GM12878 (cell line): ENCODE results near the gene HMHB1. TPM values are rescaled to one million over a fixed set of nuclear protein-coding genes. Genes with fewer than 3 reads are reported as not detected.
A peak's percentile ranks its signal among the peaks of the same experiment; 100 is the strongest.

Source experiments
- ATAC-seq: fragments of 200-7000 bp; cut with Tn5 transposase; 3 replicates; pipeline ENCODE4 v1.9.1; 2020; ENCODE audit warnings: mild to moderate bottlenecking, moderate library complexity
- BruUV-seq: library from RNA; stranded (reverse); fragments of 400-500 nt; replicated peaks from 2 replicates; lab custom pipeline; 2021; lab: Mats Ljungman, UMichigan
- CTCF ChIA-PET: fragments of 300-600 bp; sonication (Branson Sonifier 250); formaldehyde crosslinking; extraction: SDS; loops from one replicate; lab custom pipeline; 2021; ENCODE audit warnings: inconsistent platforms; lab: Yijun Ruan, JAX
- POLR2A ChIA-PET: fragments of 350-600 bp; formaldehyde crosslinking; extraction: SDS; loops from one replicate; lab custom pipeline; 2021; ENCODE audit warnings: inconsistent platforms; lab: Charles Lee
- RAD21 ChIA-PET: fragments of 300-600 bp; sonication (Branson Sonifier 250); formaldehyde crosslinking; loops from one replicate; lab custom pipeline; 2023; ENCODE audit warnings: antibody characterized with exemption; ENCODE audit not compliant: unreplicated experiment; lab: Charles Lee
- SMC1A ChIA-PET: fragments of 300-600 bp; sonication (Branson Sonifier 250); formaldehyde crosslinking; loops from one replicate; lab custom pipeline; 2023; ENCODE audit not compliant: unreplicated experiment, uncharacterized antibody; lab: Charles Lee
- DNase-seq: peaks from one replicate; pipeline ENCODE4 v3.0.0-alpha.2; 2011; ENCODE audit warnings: low read depth, low spot score
- FAIRE-seq: peaks from 3 replicates; lab custom pipeline; 2011; peaks lifted over from hg19 to GRCh38; lab: Jason Lieb, UNC
- H2AFZ ChIP-seq: 2 replicates; pipeline ENCODE4 v1.6.0; 2011; ENCODE audit warnings: low read depth, low read length, control low read depth; ENCODE audit not compliant: control insufficient read depth
- H3K27ac ChIP-seq: 2 replicates; pipeline ENCODE4 v1.5.1; 2011; ENCODE audit warnings: control low read depth; ENCODE audit not compliant: control insufficient read depth, insufficient read depth
- H3K27me3 ChIP-seq, 2 experiments: replicated peaks in 1 of 2; 2 replicates each; pipeline versions ENCODE4 v1.6.0 to v1.6.1; 2011; ENCODE audit warnings: low read length in 1 of 2; ENCODE audit not compliant: control insufficient read depth in 2 of 2, insufficient read depth in 2 of 2
- H3K36me3 ChIP-seq, 2 experiments: 2 replicates each; pipeline ENCODE4 v1.5.1; 2011; ENCODE audit warnings: low read length in 1 of 2; ENCODE audit not compliant: control insufficient read depth in 2 of 2, insufficient read depth in 2 of 2
- H3K4me1 ChIP-seq: 2 replicates; pipeline ENCODE4 v1.6.1; 2011; ENCODE audit warnings: mild to moderate bottlenecking, low read length, moderate library complexity, mixed read lengths; ENCODE audit not compliant: control insufficient read depth, insufficient read depth
- H3K4me2 ChIP-seq: 2 replicates; pipeline ENCODE4 v1.6.0; 2011; ENCODE audit warnings: control low read depth; ENCODE audit not compliant: control insufficient read depth, insufficient read depth
- H3K4me3 ChIP-seq: fragments of 200-600 bp; sonication (generic); 2 replicates; pipeline ENCODE4 v1.5.1; 2016
- H3K79me2 ChIP-seq: 2 replicates; pipeline ENCODE4 v1.6.0; 2011; ENCODE audit warnings: low read length; ENCODE audit not compliant: control insufficient read depth, insufficient read depth
- H3K9ac ChIP-seq: 2 replicates; pipeline ENCODE4 v1.8.0; 2011; ENCODE audit warnings: low read length, control low read depth, mixed read lengths; ENCODE audit not compliant: control insufficient read depth, insufficient read depth
- H3K9me3 ChIP-seq: replicated peaks from 3 replicates; pipeline ENCODE4 v1.5.1; 2011; ENCODE audit warnings: mild to moderate bottlenecking, low read length; ENCODE audit not compliant: control insufficient read depth, insufficient read depth
- H4K20me1 ChIP-seq: 2 replicates; pipeline ENCODE4 v1.6.0; 2011; ENCODE audit not compliant: control insufficient read depth, insufficient read depth
- ATF7 ChIP-seq: fragments of 450-650 bp; IDR thresholded peaks from 2 replicates; pipeline ENCODE4 v1.6.1; 2016; ENCODE audit warnings: low read depth, mild to moderate bottlenecking
- BACH1 ChIP-seq: fragments of 450-650 bp; IDR thresholded peaks from 2 replicates; pipeline ENCODE4 v1.6.1; 2017; ENCODE audit warnings: mild to moderate bottlenecking, borderline replicate concordance
- BCL11A ChIP-seq: IDR thresholded peaks from 2 replicates; pipeline ENCODE4 v1.6.1; 2011; ENCODE audit warnings: low read depth, low read length
- CBX5 ChIP-seq: sonication (generic); IDR thresholded peaks from 2 replicates; pipeline ENCODE4 v1.6.1; 2016; ENCODE audit warnings: low read depth, moderate library complexity, mild to moderate bottlenecking, inconsistent platforms
- CHD2 ChIP-seq: IDR thresholded peaks from 2 replicates; pipeline ENCODE4 v1.6.1; 2011; ENCODE audit warnings: low read depth, low read length, improper control_type of control experiment, borderline replicate concordance
- CREB1 ChIP-seq: IDR thresholded peaks from 2 replicates; pipeline ENCODE4 v1.6.1; 2012; ENCODE audit warnings: low read depth, mild to moderate bottlenecking, inconsistent platforms
- ETV6 ChIP-seq, 2 experiments: fragments of 450-650 bp in 1 of 2; IDR thresholded peaks in 1 of 2; conservative IDR thresholded peaks in 1 of 2; 2 replicates each; pipeline ENCODE4 v1.6.1; 2014; ENCODE audit warnings: antibody characterized with exemption in 1 of 2, borderline replicate concordance in 1 of 2, low read depth in 1 of 2, mild to moderate bottlenecking in 1 of 2, moderate library complexity in 1 of 2
- GABPA ChIP-seq: IDR thresholded peaks from 2 replicates; pipeline ENCODE4 v1.6.1; 2014; ENCODE audit warnings: antibody characterized with exemption, low read depth, mild to moderate bottlenecking, inconsistent platforms
- IKZF1 ChIP-seq: fragments of 450-650 bp; conservative IDR thresholded peaks from 2 replicates; pipeline ENCODE4 v1.6.1; 2017; ENCODE audit warnings: antibody characterized with exemption, mild to moderate bottlenecking
- IRF4 ChIP-seq: IDR thresholded peaks from 2 replicates; pipeline ENCODE4 v1.6.1; 2011; ENCODE audit warnings: low read depth, low read length
- MEF2A ChIP-seq: IDR thresholded peaks from 2 replicates; pipeline ENCODE4 v1.6.1; 2011; ENCODE audit warnings: low read depth, mild to moderate bottlenecking, low read length, moderate library complexity; ENCODE audit not compliant: insufficient read depth
- MEF2B ChIP-seq: fragments of 450-650 bp; IDR thresholded peaks from 2 replicates; pipeline ENCODE4 v1.6.1; 2018; ENCODE audit warnings: mild to moderate bottlenecking, moderate library complexity; ENCODE audit not compliant: partially characterized antibody, poor library complexity, severe bottlenecking
- MTA3 ChIP-seq: IDR thresholded peaks from 2 replicates; pipeline ENCODE4 v1.6.1; 2012; ENCODE audit warnings: low read length, inconsistent platforms, borderline replicate concordance
- MXI1 ChIP-seq: fragments of 150-350 bp; IDR thresholded peaks from 2 replicates; pipeline ENCODE4 v1.6.1; 2011; ENCODE audit warnings: low read depth, mild to moderate bottlenecking, inconsistent platforms, low read length, improper control_type of control experiment
- MYC ChIP-seq: IDR thresholded peaks from 2 replicates; pipeline ENCODE4 v1.6.1; 2011; ENCODE audit warnings: mild to moderate bottlenecking, low read length, moderate library complexity, inconsistent platforms; ENCODE audit not compliant: insufficient read depth, insufficient replicate concordance, insufficient read length, severe bottlenecking
- NFIC ChIP-seq: IDR thresholded peaks from 2 replicates; pipeline ENCODE4 v1.6.1; 2012; ENCODE audit warnings: low read depth, mild to moderate bottlenecking, inconsistent platforms, low read length, moderate library complexity
- POLR2A ChIP-seq: IDR thresholded peaks from 2 replicates; pipeline ENCODE4 v1.6.1; 2011; ENCODE audit warnings: low read depth, mild to moderate bottlenecking, low read length
- RBBP5 ChIP-seq: fragments of 200-600 bp; sonication (generic); conservative IDR thresholded peaks from 2 replicates; pipeline ENCODE4 v1.6.1; 2016
- SIX5 ChIP-seq: IDR thresholded peaks from 2 replicates; pipeline ENCODE4 v1.6.1; 2011; ENCODE audit warnings: mild to moderate bottlenecking, low read depth, low read length, moderate library complexity; ENCODE audit not compliant: severe bottlenecking
- SMARCA5 ChIP-seq: fragments of 450-650 bp; IDR thresholded peaks from 2 replicates; pipeline ENCODE4 v1.6.1; 2017; ENCODE audit warnings: mild to moderate bottlenecking
- ZBED1 ChIP-seq: IDR thresholded peaks from 2 replicates; pipeline ENCODE4 v1.6.1; 2016; ENCODE audit warnings: borderline replicate concordance
- ZNF24 ChIP-seq: fragments of 450-650 bp; IDR thresholded peaks from 2 replicates; pipeline ENCODE4 v1.6.1; 2017; ENCODE audit warnings: antibody characterized with exemption, mild to moderate bottlenecking
- WGBS: methylation state at CpG from one replicate; pipeline ENCODE4 v1.1.6; 2016; ENCODE audit warnings: low lambda C conversion rate; ENCODE audit not compliant: insufficient replicate concordance, insufficient coverage; ENCODE audit errors: missing lambda C conversion rate; 5-methylcytosine and 5-hydroxymethylcytosine counted together
- in situ Hi-C: fragments of 300-500 bp; cut with MboI; formaldehyde crosslinking; loops from 9 replicates; pipeline ENCODE4 v1.14.3; 2018; ENCODE audit warnings: mixed read lengths
- intact Hi-C: fragments of 100-400 bp; cut with micrococcal nuclease; formaldehyde crosslinking; loops from one replicate; pipeline ENCODE4 v1.14.2; 2022; ENCODE audit not compliant: unreplicated experiment
- polyA plus RNA-seq, 11 experiments: library from polyadenylated mRNA; depleted of rRNA in 4 of 11; unstranded in 6 of 11; stranded (reverse) in 5 of 11; fragments of >200 nt; fragmentation: Nextera tagmentation in 4 of 11; fragmentation: Illumina TruSeq in 1 of 11; extraction: Ambion mirVana in 4 of 11; extraction: Trizol in 1 of 11; gene quantifications; 1 replicate in 1 of 11; 2 replicates in 10 of 11; pipeline versions ENCODE4 v1.2.1 to v1.2.3, GENCODE V29; 2011 to 2016; ENCODE audit warnings: inconsistent platforms in 2 of 11, missing spikeins in 2 of 11, low read depth in 1 of 11
- total RNA-seq, 4 experiments: library from RNA; depleted of rRNA in 3 of 4; stranded (reverse); fragments of >200 nt in 3 of 4; fragmentation: Illumina TruSeq in 1 of 4; extraction: Trizol in 1 of 4; gene quantifications; 2 replicates each; pipeline versions ENCODE4 v1.2.1 to v1.2.3, GENCODE V29; 2013 to 2021
- TF ChIP-seq, protein P1 (sequence below): fragments of 450-650 bp; IDR thresholded peaks from 2 replicates; pipeline ENCODE4 v1.6.1; 2017; ENCODE audit warnings: low read depth, mild to moderate bottlenecking, moderate library complexity
- TF ChIP-seq, protein P2 (sequence below): IDR thresholded peaks from 2 replicates; pipeline ENCODE4 v1.6.1; 2012; ENCODE audit warnings: low read depth, low read length, improper control_type of control experiment

Gene HMHB1
- total and polyA plus RNA-seq, 10 of the 15 experiments (the other 5 are each of a cell fraction or from before 2014, with no cell fraction given), result 0.45 to 20.3 (median 4.6) TPM

DNA sequence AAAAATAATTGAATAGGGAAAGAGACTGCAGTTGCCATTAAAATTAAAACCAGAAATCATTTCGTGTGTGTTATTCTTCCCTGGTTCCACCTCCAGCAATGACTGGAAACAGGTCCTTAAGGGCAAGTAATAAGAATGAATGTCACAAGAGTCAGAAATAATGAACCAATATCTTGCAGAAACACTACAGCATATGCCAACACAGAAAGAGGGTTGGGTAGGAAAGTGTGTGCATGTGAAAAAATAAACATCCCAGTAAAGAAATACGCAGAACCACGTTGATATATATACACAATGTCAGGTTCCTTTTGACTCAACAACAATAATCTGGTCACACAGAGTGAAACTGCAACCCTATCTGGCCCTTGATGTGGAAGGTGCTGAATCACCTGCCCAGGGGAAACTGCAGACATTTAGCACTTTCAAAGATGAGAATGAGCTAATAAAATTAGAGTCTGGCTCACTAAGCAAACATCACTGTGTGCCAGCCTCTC is 15.0 kb downstream of the HMHB1 start:
- Histone ChIP-seq H3K9ac (no peak overlapping the region), H3K27ac (no peak overlapping the region), H3K4me3 (no peak overlapping the region), H3K27me3 (no peaks in the 10 kb centered on the region), H4K20me1 (no peaks in the 10 kb centered on the region), H3K4me1 (peaks cover 26% of the 10 kb centered on the region), H2AFZ (peak overlapping the region; percentile 19), H3K36me3 (no peaks in the 10 kb centered on the region), H3K4me2 (peak overlapping the region; percentile 77), H3K9me3 (no peaks in the 10 kb centered on the region), H3K79me2 (no peaks in the 10 kb centered on the region; the same call in 1 of the 2 replicates)
- ChIA-PET CTCF (interaction anchor here (0.6 to 6.6 kb wide), 24 partner anchors 12 to 905 kb away, joined by 3 to 46 read pairs (median 4); partner anchors contain the start of gene NR3C1), SMC1A (interaction anchor here (0.7 to 5.6 kb wide), 35 partner anchors 21 to 906 kb away, joined by 3 to 55 read pairs (median 4); no protein-coding TSS in a partner anchor), RAD21 (interaction anchor here (1.0 to 8.6 kb wide), 34 partner anchors 23 to 911 kb away, joined by 3 to 57 read pairs (median 4); partner anchors contain the start of genes KCTD16, NR3C1 and YIPF5), POLR2A (interaction anchor here (1.1 to 1.6 kb wide), 2 partner anchors 253 to 434 kb away, joined by 3 to 4 read pairs; no protein-coding TSS in a partner anchor)
- intact Hi-C loops (loop anchor here (1.0 to 10.0 kb wide), 6 partner anchors 142 to 620 kb away; no protein-coding TSS in a partner anchor), in situ Hi-C loops (loop anchor here (5.0 to 10.0 kb wide), 4 partner anchors 232 to 905 kb away; no protein-coding TSS in a partner anchor)
- BruUV-seq, result no TSS peak
- WGBS, result 0% methylated on average over 3 of the region's 3 CpGs
- DNase-seq (peak; percentile 91), FAIRE-seq (peak; percentile 92), ATAC-seq (peak; percentile 88)
- peak; percentile 60; the same call in 1 of the 2 replicates for TF ChIP-seq ZNF24
- peak; percentile 91; the same call in 1 of the 2 replicates for TF ChIP-seq ZBED1
- TF ChIP-seq NFIC, result peak; percentile 93
- no peak for TF ChIP-seq POLR2A
- no peak for TF ChIP-seq MYC
- peak; percentile 95 for TF ChIP-seq ATF7
- TF ChIP-seq ETV6 (conservative IDR thresholded peaks at IDR 0.05 in 1 of 2, IDR thresholded peaks at IDR 0.05 in 1 of 2; ENCODE audit: borderline replicate concordance in 1 of 2, low read depth in 1 of 2), result peak in 1 of 2 experiments; percentile 82; a peak in 2 of 4 replicates
- TF ChIP-seq IKZF1, result peak; percentile 70
- peak; percentile 58 for TF ChIP-seq GABPA
- TF ChIP-seq BCL11A, result peak; percentile 75; the same call in 1 of the 2 replicates
- TF ChIP-seq SIX5, result no peak
- peak; percentile 69; the same call in 1 of the 2 replicates for TF ChIP-seq CREB1
- peak; percentile 69; the same call in 1 of the 2 replicates for TF ChIP-seq SMARCA5
- peak; percentile 95 for TF ChIP-seq IRF4
- peak; percentile 65 for TF ChIP-seq MXI1
- TF ChIP-seq, protein P1, sequence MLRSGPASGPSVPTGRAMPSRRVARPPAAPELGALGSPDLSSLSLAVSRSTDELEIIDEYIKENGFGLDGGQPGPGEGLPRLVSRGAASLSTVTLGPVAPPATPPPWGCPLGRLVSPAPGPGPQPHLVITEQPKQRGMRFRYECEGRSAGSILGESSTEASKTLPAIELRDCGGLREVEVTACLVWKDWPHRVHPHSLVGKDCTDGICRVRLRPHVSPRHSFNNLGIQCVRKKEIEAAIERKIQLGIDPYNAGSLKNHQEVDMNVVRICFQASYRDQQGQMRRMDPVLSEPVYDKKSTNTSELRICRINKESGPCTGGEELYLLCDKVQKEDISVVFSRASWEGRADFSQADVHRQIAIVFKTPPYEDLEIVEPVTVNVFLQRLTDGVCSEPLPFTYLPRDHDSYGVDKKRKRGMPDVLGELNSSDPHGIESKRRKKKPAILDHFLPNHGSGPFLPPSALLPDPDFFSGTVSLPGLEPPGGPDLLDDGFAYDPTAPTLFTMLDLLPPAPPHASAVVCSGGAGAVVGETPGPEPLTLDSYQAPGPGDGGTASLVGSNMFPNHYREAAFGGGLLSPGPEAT, result peak; percentile 88
- TF ChIP-seq CBX5, result no peak
- peak; percentile 83; the same call in 1 of the 2 replicates for TF ChIP-seq BACH1
- TF ChIP-seq CHD2, result peak; percentile 58; the same call in 1 of the 2 replicates
- peak; percentile 97 for TF ChIP-seq MTA3
- TF ChIP-seq MEF2A, result peak; percentile 85; the same call in 1 of the 2 replicates
- TF ChIP-seq, protein P2, sequence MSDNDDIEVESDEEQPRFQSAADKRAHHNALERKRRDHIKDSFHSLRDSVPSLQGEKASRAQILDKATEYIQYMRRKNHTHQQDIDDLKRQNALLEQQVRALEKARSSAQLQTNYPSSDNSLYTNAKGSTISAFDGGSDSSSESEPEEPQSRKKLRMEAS, result no peak
- TF ChIP-seq MEF2B, result peak; percentile 72
- no peak for TF ChIP-seq RBBP5
